Right lobe of liver (tissue), 4 donors: ENCODE data around the gene TMEM120B.
"Not testable (repeated sequence)": the region's sequence is repeated elsewhere in the genome, so short reads cannot be mapped to it uniquely, and the experiment has no call there.

Source experiments
- POLR2A ChIP-seq: fragments of 450-650 bp; IDR thresholded peaks from one replicate; pipeline ENCODE4 v1.6.1; 2017; ENCODE audit warnings: antibody characterized with exemption, mild to moderate bottlenecking
- TF ChIP-seq, protein P1 (sequence below), 4 donors: fragments of 200-600 bp in 3 of 4; fragments of 450-650 bp in 1 of 4; IDR thresholded peaks; one replicate each; pipeline versions ENCODE4 v1.5.1 to v1.8.0; 2016 to 2022; ENCODE audit warnings: antibody characterized with exemption in 4 of 4, mild to moderate bottlenecking in 2 of 4
- donor health status: DM: no; HTN: no; CAD: no.
- donor health status: DM: no; HTN: no; CAD: no.
- donor health status: DM: no; HTN: yes; CAD: no.

- TF ChIP-seq, protein P1, sequence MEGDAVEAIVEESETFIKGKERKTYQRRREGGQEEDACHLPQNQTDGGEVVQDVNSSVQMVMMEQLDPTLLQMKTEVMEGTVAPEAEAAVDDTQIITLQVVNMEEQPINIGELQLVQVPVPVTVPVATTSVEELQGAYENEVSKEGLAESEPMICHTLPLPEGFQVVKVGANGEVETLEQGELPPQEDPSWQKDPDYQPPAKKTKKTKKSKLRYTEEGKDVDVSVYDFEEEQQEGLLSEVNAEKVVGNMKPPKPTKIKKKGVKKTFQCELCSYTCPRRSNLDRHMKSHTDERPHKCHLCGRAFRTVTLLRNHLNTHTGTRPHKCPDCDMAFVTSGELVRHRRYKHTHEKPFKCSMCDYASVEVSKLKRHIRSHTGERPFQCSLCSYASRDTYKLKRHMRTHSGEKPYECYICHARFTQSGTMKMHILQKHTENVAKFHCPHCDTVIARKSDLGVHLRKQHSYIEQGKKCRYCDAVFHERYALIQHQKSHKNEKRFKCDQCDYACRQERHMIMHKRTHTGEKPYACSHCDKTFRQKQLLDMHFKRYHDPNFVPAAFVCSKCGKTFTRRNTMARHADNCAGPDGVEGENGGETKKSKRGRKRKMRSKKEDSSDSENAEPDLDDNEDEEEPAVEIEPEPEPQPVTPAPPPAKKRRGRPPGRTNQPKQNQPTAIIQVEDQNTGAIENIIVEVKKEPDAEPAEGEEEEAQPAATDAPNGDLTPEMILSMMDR (IDR thresholded peaks at IDR 0.05), result not testable (repeated sequence)
- not testable (repeated sequence) for TF ChIP-seq POLR2A
These were observed 46.0 kb downstream of the TMEM120B start for GRCh38 chr12:121758536-121758935.
